Myocyte (in vitro differentiated cells): ENCODE measurements around the gene AHSG. TPM values are rescaled to one million over a fixed set of nuclear protein-coding genes. Genes with fewer than 3 reads are reported as not detected.
"Not testable (repeated sequence)": the region's sequence is repeated elsewhere in the genome, so short reads cannot be mapped to it uniquely, and the experiment has no call there.

Experiments used
- DNase-seq: peaks from one replicate; pipeline ENCODE4 v3.0.0-alpha.2; 2012; ENCODE audit warnings: low read depth
- polyA plus RNA-seq: library from polyadenylated mRNA; unstranded; fragments of >200 nt; gene quantifications from one replicate; pipeline ENCODE4 v1.2.1, GENCODE V29; 2012; ENCODE audit warnings: missing spikeins
- total RNA-seq: library from RNA; depleted of rRNA; stranded (reverse); fragments of >200 nt; gene quantifications from 2 replicates; pipeline ENCODE4 v1.2.3, GENCODE V29; 2014

AHSG gene, protein sequence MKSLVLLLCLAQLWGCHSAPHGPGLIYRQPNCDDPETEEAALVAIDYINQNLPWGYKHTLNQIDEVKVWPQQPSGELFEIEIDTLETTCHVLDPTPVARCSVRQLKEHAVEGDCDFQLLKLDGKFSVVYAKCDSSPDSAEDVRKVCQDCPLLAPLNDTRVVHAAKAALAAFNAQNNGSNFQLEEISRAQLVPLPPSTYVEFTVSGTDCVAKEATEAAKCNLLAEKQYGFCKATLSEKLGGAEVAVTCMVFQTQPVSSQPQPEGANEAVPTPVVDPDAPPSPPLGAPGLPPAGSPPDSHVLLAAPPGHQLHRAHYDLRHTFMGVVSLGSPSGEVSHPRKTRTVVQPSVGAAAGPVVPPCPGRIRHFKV
- not detected in 2 replicates for total RNA-seq
- polyA plus RNA-seq: 0.08 TPM

DNA sequence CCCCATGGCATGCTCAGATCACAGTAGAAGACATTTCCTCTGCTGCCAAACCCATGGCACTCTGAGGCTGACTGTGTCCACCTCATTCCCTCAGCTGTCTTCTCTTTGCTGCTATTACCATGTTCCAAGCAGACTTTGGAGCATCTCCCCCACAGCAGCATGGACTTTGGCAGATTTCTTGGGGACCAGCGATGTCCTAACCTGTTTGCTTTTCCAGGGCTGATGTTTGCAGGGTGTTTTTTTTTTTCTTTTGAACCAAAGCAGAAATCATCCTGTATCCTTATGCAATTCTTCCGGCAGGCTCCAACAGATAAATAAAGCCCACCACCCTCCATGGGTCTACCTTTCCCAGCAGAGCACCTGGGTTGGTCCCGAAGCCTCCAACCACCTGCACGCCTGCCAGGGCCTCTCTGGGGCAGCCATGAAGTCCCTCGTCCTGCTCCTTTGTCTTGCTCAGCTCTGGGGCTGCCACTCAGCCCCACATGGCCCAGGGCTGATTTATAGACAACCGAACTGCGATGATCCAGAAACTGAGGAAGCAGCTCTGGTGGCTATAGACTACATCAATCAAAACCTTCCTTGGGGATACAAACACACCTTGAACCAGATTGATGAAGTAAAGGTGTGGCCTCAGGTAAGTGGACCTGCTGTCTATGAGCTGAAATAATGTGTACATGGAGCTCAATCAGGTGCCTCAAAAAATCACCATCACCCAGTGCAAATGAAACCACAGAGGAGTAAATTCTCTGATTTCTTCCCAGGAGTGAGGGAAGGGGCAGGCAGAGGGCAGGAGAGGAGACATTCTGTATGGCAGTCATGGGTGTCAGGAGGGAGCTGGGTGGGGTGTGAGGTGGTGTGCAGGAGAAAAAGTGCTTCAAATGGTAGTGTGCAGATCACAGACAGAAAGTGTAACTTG, at the start of gene AHSG:
Gene AHSG (plus strand): TSS at position 340 of the 916 bp plus-strand sequence. CDS start 82 bp downstream, at position 422.
- no peak for DNase-seq

DNA sequence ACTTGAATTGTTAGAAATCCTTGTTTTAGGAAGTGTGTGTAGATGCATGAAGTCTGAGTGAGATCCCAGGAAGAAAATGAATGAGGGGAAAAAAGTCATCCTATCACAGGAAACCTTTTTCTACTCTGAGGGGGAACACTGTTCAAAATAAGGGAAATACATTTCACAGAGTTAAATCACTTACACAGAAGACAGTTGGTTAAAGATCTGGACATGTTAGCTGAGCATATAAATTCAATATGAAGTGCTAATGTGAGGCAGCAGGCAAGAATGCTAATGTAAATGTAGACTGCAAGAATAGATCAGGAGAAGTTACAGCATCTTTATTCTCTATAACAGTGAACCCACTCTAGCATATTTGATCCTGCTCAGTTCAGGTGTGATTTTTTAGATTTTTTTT, 48.3 kb upstream of the AHSG start:
- no peak for DNase-seq

DNA sequence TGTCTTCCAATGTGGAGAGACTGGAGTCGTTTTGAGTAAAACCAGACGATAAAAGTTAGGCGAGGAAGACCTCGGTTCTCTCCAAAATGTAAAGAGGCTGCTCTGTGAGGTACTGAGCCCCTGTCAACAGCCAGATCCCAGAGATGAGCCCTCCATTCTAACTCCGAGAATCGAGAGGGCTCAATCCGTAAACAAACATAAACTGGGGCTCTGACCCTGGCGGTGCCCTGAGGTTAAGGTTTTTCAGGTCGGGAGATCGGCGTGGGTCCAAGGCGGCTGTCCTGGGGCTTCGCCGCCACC, 46.1 kb upstream of the AHSG start:
- DNase-seq: no peak

DNA sequence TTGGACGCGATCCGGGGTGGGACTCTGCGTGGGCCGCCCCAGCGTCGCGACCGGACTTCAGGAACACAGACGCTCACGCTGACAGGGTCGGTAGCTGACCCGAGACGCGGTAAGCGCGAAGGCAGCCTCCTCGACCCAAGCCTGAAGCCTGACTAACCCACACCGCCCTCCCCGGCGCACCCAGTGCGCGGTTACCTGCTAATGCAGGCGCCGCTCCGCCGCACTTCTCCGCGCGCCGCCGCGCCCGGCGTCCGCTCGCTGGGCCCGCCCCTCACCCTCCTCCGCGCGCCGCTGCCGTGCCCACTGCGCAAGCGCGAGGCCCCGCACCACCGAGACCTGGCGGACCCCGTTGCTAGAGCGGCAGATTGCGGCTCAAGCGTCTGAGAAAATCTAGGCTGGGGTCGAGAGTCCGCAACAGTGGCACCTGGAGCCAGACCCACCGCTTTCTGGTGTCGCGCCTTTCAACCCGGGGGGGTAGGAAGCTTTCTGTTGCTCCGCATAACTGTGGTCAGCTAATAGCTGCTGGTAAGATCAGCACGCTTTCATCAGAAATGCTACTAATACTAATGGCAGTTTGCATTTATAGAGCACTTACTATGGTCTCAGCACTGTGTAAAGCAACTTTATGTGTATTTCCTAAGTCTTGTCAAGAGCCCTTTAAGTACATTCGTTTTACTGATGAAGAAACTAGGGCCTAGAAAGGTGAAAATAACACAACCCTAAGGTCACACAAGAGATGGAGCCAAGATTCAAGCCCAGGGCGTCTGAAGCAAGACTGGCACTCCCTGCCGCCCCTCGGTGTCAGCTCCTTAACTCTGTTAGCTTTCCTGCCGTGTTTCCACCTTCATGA, 45.6 kb upstream of the AHSG start, which contains the start of gene TBCCD1:
Gene TBCCD1 (minus strand): TSS at position 268 of the 850 bp plus-strand sequence. CDS start 3,010 bp downstream, outside the sequence.
- DNase-seq: peak; percentile 93

DNA sequence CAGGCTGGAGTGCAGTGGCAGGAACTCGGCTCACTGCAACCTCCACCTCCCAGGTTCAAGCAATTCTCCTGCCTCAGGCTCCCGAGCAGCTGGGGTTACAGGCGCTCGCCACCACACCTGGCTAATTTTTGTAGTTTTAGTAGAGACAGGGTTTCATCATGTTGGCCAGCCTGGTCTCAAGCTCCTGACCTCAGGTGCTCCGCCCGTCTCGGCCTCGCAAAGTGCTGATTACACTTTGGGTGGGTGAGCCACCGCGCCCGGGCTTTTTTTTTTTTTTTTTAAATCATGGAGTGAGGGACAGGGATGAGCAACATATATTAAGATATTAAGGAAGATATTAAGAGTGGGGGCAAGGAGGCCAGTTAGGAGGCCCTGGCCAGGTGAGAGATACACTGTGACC, 43.5 kb upstream of the AHSG start:
- DNase-seq: not testable (repeated sequence)

DNA sequence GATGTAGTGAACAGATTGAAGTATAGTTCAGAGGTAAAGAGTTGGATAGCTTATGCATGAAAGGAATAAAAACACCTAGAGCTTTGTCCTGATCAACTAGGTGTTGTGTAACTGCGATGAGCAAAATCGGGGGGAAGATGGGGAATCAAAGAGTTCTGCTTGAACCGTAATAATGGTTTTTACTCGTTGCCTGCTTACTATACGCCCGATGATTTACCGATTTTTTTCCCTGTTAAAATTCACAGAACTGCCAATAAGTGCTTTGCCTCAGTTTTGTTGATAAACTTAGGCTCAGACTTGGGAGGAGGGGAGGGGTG, 43.1 kb upstream of the AHSG start:
- DNase-seq: no peak

DNA sequence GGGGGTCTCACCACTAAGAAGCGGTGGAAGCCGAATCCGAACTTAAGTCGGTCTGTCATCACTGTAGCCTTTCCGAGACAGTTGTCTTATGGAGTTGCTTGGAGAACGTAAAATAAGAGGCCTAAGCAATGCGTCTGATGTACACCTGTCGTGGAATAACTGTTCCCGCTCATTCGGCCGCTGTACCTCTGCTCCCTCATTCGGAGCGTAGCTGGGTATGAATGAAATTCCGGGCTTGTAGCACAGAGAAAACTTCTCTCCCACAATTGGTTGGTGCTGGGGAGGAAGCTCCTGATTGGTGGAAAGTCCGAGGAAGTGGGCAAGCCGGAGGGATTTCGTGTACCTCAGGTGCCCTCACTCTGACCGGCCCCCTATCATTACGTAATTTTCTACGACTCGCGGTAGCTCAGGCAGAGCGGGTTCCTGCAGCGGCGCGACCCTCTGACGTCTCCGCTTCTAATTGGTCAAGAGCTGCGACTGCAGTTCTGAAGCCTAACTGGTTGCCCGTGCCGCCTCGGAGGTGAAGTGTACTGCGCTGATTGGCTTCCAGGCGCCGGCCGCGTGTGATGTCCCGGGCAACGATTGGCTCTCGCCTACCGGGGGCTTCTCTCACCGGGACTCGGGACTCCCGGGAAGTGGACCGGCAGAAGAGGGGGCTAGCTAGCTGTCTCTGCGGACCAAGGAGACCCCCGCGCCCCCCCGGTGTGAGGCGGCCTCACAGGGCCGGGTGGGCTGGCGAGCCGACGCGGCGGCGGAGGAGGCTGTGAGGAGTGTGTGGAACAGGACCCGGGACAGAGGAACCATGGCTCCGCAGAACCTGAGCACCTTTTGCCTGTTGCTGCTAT, 42.5 kb upstream of the AHSG start, which contains the start of gene DNAJB11:
Gene DNAJB11 (plus strand): TSS at position 625 of the 845 bp plus-strand sequence. CDS start 178 bp downstream, at position 803.
- DNase-seq: peak; percentile 100

DNA sequence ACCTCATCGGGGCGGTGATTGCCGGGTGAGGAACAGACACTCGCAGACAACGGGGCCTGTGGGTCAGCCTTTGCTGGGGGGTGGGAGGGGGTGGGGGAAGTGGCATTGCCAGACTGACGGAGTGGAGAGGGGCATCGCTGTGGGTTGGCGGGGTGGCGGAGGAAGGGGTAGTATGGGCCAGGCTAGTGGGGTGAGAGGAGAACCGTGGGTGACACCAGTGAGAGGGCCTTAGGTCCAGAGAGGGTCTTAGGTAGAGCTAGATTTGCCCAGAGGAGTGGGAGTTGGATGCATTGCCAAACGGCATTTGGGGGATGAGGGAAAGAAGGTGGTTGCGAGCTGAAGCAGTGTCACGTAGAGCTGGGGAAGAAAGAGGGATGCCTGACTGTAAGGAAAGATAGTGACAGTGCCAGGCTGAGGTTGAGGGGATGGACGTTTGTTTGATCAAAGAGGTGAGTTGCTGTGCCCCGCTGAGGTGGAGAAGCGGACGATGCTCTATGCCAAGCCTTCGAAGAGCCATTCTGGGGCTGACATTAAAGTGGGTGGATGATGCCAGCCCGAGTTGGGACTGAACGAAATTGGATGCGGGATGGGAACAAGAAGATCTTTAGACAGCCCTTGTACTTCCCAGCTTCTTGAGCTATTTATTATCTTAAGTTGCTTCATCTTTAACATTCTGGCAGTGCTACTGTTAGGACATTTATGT, 41.8 kb upstream of the AHSG start:
- no peak for DNase-seq

DNA sequence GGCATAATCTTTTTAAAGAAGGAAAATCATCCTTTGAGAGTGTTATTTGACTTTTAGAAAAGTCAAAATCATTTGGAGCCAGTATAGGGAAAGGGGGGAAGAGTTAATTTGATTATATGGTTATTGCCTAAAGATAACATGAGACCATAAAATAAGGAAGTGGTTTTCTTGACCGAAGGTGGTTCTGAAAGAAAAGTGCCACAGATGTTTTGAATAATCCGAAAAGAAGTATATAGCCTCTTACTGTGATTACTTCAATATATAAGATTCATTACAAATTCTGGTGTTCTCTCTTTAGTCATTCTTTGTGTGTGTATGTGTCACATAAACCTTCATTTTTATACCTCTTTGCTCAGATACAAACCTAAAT, 41.2 kb upstream of the AHSG start:
- DNase-seq: no peak

DNA sequence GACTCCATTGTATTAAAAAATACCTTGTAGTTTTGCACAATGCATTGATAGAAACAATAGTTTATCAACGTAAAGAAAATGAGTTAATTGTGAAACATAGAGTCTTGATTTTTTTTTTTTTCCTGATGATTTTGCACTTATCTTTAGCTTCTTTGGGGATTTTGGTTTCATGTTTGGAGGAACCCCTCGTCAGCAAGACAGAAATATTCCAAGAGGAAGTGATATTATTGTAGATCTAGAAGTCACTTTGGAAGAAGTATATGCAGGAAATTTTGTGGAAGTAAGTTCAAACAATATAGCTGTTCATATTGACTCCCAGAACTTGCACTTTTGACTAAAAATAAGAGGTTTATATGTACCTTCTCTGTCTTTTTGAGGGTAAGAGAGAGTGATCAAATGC, 35.3 kb upstream of the AHSG start:
- DNase-seq: no peak

DNA sequence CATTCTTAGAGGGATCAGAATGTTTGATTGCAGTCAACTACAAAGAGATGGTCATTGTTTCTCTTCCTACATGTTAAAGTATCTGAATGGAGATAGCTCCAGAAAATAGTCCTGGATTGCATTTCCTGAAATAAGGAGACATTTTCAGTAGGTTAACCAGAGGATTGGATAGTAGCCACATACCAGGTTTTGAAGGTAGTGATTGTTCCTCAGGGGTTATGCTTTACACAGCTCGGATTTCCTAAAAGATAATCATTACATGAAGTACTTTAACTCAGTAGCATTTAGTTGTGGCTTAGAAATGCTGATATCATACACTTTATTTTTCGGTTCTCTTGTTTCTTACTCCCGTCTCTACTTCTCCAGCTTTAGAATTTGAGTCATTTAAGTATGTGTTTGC, 32.1 kb upstream of the AHSG start:
- no peak for DNase-seq

DNA sequence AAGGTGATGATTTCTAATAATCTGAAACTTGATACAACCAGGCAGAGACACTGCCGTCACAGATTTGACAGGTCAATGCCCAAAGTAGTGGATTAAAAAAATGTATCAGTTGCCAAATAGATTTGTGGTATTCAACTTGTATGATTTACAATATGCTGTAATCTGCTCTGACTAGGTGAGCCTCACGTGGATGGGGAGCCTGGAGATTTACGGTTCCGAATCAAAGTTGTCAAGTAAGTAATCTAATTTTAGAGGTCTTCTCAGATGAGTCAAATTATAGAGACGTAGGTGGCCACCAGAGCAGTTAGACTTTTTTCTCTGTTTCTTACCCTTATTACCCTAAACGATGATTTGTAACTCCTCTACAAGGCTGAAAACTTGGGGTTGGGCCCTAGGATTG, 30.3 kb upstream of the AHSG start:
- DNase-seq: no peak

DNA sequence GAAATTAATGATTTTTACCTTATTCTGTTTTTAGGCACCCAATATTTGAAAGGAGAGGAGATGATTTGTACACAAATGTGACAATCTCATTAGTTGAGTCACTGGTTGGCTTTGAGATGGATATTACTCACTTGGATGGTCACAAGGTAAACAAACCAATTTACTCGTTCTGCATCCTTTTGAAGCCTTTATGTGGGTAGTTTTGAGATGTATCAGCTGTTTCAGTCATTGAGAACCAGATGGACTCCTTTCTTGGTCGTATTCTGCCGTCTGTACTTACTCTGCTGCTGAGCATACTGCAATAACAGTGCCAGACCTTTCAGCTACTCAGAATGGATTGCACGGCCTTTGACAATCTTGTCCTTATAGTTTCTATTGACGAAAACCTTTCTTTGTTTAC, 29.0 kb upstream of the AHSG start:
- no peak for DNase-seq

DNA sequence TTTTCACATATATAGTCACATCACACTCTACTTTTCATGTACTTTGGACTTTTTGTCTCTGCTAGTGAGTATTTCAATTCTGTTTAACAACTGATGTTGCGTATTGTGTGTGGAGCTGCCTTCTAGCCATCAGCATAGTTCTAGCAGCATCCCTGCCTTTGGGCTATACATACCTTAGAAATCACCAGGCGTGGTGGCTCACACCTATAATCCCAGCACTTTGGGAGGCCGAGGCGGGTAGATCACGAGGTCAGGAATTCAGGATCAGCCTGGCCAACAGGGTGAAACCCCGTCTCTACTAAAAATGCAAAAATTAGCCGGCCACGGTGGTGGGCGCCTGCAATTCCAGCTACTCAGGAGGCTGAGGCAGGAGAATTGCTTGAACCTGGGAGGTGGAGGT, 26.6 kb upstream of the AHSG start:
- DNase-seq: not testable (repeated sequence)

DNA sequence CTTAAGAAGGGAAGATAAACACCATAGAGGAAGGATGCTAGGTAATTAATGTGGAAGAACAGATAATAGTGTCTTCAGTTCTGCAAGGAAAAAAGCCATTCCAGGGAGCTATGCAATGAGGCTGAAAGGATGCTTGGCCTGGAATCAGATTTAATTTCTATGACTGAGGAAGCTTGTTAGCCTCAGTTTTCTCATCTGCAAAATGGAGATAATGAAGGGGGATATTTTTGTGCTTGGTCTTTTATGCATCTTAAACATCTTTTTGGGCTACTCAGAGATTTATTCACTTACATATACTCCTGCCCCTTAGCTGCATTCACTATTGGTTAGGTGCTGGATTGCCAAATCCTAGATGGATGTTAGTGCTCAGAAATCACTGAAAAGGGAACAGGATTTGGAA, 25.7 kb upstream of the AHSG start:
- DNase-seq: no peak

DNA sequence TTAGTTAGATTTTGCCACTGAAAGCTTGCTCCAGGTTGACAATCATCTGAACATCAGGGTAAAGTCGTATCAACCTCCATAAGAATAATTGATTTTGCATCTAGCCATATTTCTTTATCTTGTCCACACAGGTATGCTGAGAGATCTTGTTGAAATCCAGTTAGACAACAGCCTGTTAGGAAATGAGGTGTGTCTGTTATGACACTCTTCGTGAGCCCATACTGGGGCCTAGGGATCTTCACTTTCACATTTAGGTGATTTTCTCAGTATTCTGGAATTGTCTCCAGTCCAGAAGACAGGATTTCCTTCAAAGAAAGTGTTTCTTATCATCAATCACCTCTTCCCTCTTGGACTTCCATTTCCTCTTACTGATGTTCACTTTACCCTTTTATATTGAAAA, 24.2 kb upstream of the AHSG start:
- DNase-seq: no peak

DNA sequence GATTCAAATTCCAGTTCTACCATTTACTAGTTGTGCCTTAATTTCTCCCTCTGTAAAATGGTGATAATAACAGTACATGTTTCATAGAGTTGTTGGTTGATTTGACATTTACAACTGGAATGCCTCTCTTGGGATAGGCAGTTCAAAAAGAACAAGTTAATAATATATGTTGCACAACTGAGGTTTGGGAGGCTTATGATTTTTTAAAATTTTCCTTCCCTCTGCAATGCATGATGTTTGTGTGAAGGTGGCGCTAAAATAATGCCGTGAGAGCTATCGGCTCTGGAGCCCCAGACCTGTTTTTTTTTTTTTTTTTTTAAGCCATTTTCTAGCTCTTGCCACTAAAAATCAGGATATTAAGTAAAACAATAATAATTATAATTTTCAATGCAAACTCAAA, 23.7 kb upstream of the AHSG start:
- no peak for DNase-seq

DNA sequence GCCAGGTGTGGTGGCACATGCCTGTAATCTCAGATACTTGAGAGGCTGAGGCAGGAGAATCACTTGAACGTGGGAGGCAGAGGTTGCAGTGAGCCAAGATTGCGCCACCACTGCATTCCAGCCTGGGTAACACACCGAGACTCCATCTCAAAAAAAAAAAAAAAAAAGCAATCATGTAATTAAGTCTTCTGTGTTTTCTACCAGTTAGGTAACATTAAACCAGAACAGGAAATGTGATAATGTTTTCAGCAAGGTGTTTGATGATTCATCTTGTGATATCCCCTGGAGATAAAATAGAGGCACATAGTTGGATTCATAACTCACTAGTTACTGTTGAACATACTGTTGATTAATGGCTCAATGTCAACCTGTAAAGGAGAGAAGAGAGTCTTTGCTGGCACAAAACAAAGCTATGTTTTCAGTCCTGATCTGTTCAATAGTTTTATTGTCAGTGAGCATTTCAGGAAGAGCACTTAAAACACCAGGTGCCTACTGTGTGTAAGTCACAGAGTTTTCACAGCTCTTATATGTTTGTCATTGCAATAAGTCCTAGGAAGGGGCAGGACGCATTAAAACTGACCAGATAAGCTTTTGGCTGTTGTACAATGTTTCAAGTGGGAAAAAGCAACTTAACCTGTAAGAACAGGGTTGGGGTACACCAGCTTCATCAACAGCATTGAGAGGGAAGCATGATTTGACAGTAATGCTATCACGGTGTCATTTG, 22.8 kb upstream of the AHSG start:
- DNase-seq: no peak

DNA sequence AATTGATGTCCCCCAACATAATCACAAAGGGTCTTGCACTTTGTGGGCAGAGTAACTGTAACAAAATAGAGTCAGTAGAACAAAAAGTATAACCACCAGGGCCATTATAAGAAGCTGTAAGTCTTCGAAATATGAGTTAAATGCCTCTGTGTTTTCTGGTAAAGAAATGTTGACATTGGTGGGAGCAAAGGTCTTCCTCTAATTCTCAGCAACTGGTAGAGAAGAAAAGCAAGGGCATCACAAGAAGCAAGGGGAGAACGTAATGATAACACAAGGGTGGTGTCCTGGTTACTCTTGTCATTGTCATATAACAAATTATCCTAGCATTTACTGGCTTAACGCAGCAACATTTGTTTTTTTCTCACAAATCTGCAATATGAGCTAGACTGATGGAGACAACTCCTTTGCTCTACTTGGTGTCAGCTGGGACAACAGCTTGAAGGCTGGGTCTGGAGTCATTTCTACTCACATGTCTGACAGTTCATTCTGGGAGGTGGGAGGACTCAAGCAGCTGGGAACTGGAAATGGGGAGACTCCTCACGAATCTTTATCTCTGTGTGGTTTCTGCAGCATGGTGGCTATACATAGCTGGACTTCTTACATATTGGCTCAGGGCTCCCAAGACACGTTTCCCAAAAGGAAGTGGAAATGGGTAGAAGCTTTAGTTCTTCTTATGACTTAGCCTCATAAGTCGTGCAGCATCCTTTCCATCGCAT, 22.1 kb upstream of the AHSG start:
- no peak for DNase-seq
